Neural cell (in vitro differentiated cells): ENCODE measurements around the gene AK8.

Experiments
- CTCF ChIP-seq: fragments of 450-650 bp; IDR thresholded peaks from 2 replicates; pipeline ENCODE4 v1.5.1; 2014; ENCODE audit warnings: antibody characterized with exemption, mild to moderate bottlenecking, moderate library complexity; ENCODE audit not compliant: poor library complexity, severe bottlenecking
- EZH2 ChIP-seq: fragments of 200-600, 300-800 bp; shearing (Covaris generic), sonication (generic); IDR thresholded peaks from 2 replicates; pipeline ENCODE4 v1.6.1; 2014; ENCODE audit warnings: antibody characterized with exemption, low read length, borderline replicate concordance, mild to moderate bottlenecking; ENCODE audit not compliant: insufficient read depth, poor library complexity, severe bottlenecking
- MXI1 ChIP-seq: fragments of 450-650 bp; conservative IDR thresholded peaks from 2 replicates; pipeline ENCODE4 v1.6.1; 2014; ENCODE audit warnings: antibody characterized with exemption, mild to moderate bottlenecking; ENCODE audit not compliant: poor library complexity, severe bottlenecking
- RAD21 ChIP-seq: fragments of 450-650 bp; conservative IDR thresholded peaks from 2 replicates; pipeline ENCODE4 v1.6.1; 2014; ENCODE audit warnings: antibody characterized with exemption, mild to moderate bottlenecking, moderate library complexity

GRCh38 chr9:132826621-132827365, 51.3 kb downstream of the AK8 start:
- TF ChIP-seq CTCF = no peak
- no peak for TF ChIP-seq MXI1
- no peak for TF ChIP-seq EZH2
- TF ChIP-seq RAD21 = no peak
